Measurements from ENCODE around the gene HTR1D. TPM values are rescaled to one million over a fixed set of nuclear protein-coding genes. Genes with fewer than 3 reads are reported as not detected.
"Not testable (repeated sequence)": the region's sequence is repeated elsewhere in the genome, so short reads cannot be mapped to it uniquely, and the experiment has no call there.

HTR1D gene
- total RNA-seq, 3 donors from 2014 or later = not detected

DNA sequence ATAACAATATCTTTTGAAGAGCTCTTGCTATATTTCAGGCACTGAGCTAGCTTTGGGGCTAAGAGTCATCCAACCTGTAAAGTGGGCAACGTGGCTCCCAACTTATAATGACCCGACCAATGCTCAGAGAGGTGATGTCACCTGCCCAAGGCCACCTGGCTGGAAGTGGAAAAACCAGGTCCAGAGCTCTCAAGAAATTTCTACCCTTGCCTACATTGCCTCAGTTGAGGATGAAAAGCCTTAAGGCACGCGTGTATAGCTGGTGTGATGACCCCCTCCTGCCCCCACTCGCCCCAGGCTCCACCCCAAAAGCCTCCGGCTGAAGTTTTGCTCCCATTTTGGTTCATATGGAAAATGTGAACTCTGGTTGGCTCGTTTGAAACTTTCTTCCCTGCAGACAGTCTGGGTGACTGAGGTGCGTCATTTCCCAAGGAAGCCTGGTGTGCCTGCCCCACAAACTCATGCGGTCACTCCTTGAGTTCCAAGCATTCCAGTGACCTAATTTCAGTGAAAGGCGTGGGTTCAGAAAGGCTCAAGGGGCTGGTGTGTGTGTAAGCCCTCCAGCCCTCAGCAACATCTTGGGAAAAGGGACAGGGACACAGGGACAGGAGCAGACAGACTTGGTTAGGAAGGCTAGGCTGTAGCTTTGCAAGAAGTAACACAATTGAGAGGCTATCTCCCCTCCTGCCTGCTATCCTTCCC, 20.5 kb downstream of the HTR1D start:
- H3K4me1 ChIP-seq = no peaks in the 10 kb centered on the region
- TF ChIP-seq POLR2AphosphoS5 (IDR thresholded peaks at IDR 0.05) (no peak), POLR2A (IDR thresholded peaks at IDR 0.05) (no peak)
- TF ChIP-seq, protein P1, sequence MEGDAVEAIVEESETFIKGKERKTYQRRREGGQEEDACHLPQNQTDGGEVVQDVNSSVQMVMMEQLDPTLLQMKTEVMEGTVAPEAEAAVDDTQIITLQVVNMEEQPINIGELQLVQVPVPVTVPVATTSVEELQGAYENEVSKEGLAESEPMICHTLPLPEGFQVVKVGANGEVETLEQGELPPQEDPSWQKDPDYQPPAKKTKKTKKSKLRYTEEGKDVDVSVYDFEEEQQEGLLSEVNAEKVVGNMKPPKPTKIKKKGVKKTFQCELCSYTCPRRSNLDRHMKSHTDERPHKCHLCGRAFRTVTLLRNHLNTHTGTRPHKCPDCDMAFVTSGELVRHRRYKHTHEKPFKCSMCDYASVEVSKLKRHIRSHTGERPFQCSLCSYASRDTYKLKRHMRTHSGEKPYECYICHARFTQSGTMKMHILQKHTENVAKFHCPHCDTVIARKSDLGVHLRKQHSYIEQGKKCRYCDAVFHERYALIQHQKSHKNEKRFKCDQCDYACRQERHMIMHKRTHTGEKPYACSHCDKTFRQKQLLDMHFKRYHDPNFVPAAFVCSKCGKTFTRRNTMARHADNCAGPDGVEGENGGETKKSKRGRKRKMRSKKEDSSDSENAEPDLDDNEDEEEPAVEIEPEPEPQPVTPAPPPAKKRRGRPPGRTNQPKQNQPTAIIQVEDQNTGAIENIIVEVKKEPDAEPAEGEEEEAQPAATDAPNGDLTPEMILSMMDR (IDR thresholded peaks at IDR 0.05) = no peak
- no peak overlapping the region for H3K27ac ChIP-seq
- no peaks in the 10 kb centered on the region for H3K9me3 ChIP-seq
- intact Hi-C loops (cut with DNase I; ENCODE audit: low total_unique reads) = no loop called here
- no peaks in the 10 kb centered on the region for H3K36me3 ChIP-seq
- no peaks in the 10 kb centered on the region for H3K27me3 ChIP-seq
- no peak overlapping the region for H3K4me3 ChIP-seq
- DNase-seq (ENCODE audit: low spot score in 2 of 2) = peak in 1 of 2 donors; percentile 53

DNA sequence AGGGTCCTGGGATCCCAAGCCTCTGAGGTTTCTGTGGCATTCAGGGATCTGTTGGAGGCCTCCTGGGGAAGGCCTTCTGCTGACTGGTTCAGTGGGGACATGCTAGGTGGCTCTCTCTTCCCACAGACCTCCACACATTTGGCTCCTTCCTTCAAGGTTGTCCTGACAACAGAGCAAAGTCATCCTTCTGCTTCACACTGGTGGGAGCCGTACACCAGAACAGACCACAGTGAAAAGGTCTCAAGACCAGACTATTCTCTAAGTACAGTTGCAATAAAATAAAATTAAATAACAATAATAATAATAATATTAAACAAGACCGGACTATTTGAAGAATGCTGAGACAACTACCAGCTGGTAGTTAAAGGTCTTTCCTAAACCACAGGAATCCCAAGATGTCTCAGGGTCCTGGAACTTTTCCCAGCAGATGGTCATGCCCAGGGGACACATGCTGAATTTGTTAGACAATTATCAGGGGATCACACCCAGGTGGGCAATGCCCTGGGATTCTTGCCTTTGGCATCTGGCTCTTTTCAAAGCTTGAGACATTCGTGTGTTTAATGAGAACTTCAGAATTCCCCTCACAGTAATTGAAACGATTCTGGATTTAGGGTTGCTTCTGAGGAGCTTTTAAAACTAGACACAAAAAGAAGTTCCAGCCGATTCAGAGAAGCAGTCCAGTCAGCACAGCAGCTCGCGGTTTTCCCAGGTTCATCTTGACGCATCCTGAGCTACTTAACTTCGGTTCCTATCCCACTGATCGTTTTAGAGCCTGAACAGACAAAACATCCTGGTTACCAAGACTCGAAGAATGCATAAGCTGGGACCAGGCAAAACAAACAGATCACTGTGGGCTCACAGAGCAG, 22.9 kb downstream of the HTR1D start:
- H3K4me1 ChIP-seq = no peaks in the 10 kb centered on the region
- no peaks in the 10 kb centered on the region for H3K27me3 ChIP-seq
- no peak for DNase-seq (ENCODE audit: low spot score in 2 of 2)
- H3K36me3 ChIP-seq = no peaks in the 10 kb centered on the region
- H3K9me3 ChIP-seq = no peaks in the 10 kb centered on the region
- intact Hi-C loops (cut with DNase I; ENCODE audit: low total_unique reads) = no loop called here
- H3K4me3 ChIP-seq = no peak overlapping the region
- no peak overlapping the region for H3K27ac ChIP-seq
- TF ChIP-seq, protein P1 (IDR thresholded peaks at IDR 0.05) = no peak
- TF ChIP-seq POLR2A (IDR thresholded peaks at IDR 0.05) (no peak), POLR2AphosphoS5 (IDR thresholded peaks at IDR 0.05) (no peak)

DNA sequence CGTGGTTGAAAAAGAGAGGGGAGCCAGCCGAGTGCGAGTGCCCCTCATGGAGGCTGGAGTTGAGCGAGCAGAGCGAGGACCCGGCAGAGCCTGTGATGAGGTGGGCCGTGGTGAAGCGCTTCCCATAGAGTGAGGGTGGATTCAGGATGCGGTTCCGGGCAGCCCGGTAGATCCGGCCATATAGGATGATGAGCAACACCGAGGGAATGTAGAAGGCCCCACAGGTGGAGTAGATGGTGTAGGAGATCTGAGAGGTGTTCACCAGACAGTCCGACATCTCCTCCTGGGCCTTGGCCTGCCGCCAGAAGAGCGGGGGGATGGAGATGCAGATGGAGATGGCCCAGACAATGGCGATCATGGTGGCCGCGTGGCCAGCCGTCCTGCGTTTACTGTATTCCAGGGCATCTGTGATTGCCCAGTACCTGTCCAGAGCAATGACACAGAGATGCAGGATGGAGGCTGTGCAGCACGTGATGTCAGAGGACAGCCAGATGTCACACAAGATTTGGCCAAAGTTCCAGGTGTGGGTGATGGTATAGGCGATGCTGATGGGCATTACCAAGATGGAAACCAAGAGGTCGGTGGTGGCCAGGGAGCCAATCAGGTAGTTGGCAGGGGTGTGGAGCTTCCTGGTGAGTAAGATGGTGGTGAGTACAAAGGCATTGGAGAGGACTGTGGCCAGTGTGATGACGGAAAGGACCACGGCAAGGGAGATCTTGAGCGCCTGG, 23.7 kb downstream of the HTR1D start:
- intact Hi-C loops (cut with DNase I; ENCODE audit: low total_unique reads) = no loop called here
- Histone ChIP-seq H3K4me1 (no peaks in the 10 kb centered on the region), H3K27me3 (no peaks in the 10 kb centered on the region), H3K27ac (no peak overlapping the region), H3K9me3 (no peaks in the 10 kb centered on the region), H3K4me3 (no peak overlapping the region), H3K36me3 (no peaks in the 10 kb centered on the region)
- TF ChIP-seq POLR2A (IDR thresholded peaks at IDR 0.05) (no peak), POLR2AphosphoS5 (IDR thresholded peaks at IDR 0.05) (no peak)
- TF ChIP-seq, protein P1 (IDR thresholded peaks at IDR 0.05) = no peak
- DNase-seq (ENCODE audit: low spot score in 2 of 2) = no peak

DNA sequence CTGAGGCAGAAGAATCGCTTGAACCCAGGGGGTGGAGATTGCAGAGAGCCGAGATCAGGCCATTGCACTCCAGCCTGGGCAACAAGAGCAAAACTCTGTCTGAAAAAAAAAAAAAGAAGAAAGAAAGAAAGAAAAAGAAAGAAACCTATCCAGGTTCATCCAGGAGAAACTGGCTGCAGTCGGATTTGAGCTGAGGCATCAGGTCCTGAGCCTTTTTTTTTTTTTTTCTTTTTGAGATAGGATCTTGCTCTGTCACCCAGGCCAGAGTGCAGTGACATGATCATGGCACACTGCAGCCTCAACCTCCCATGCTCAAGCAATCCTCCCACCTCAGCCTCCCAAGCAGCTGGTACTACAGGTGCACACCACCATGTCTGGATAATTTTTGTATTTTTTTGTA, 26.1 kb downstream of the HTR1D start:
- TF ChIP-seq POLR2AphosphoS5 (IDR thresholded peaks at IDR 0.05) (no peak), POLR2A (IDR thresholded peaks at IDR 0.05) (no peak)
- TF ChIP-seq, protein P1 (IDR thresholded peaks at IDR 0.05) = no peak
- H3K4me3 ChIP-seq = no peak overlapping the region
- DNase-seq (ENCODE audit: low spot score in 2 of 2) = no peak
- H3K27me3 ChIP-seq = no peaks in the 10 kb centered on the region
- H3K36me3 ChIP-seq = no peaks in the 10 kb centered on the region
- no peak overlapping the region for H3K27ac ChIP-seq
- no peaks in the 10 kb centered on the region for H3K4me1 ChIP-seq
- H3K9me3 ChIP-seq = no peaks in the 10 kb centered on the region
- intact Hi-C loops (cut with DNase I; ENCODE audit: low total_unique reads) = no loop called here

DNA sequence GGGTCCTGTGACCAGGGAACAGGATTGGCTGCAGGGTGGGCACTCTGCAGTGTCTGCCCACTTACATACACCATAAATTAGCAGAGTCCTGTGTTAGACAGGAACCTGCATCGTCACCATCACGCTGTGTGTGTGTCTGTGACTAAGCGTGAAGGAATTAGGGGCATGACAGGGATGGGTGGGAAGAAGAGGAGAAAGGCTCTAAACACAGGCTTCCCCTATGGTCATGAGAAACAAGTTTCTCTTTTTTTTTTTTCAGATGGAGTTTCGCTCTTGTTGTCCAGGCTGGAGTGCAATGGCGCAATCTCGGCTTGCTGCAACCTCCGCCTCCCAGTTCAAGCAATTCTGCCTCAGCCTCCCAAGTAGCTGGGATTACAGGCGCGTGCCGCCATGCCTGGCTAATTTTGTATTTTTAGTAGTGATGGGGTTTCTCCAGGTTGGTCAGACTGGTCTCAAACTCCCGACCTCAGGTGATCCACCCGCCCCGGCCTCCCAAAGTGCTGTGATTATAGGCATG, 28.3 kb downstream of the HTR1D start:
- DNase-seq (ENCODE audit: low spot score in 2 of 2); H3K36me3 ChIP-seq; H3K4me3 ChIP-seq; intact Hi-C loops (cut with DNase I; ENCODE audit: low total_unique reads); H3K4me1 ChIP-seq; H3K27me3 ChIP-seq; H3K9me3 ChIP-seq; H3K27ac ChIP-seq: not testable (repeated sequence)
